Activated T-cell treated with anti-CD3 and anti-CD28 coated beads, Interleukin-2, amount 50 U/mL, for 4 hours (primary cell): ENCODE results near the gene CLMN. TPM values are rescaled to one million over a fixed set of nuclear protein-coding genes. Genes with fewer than 3 reads are reported as not detected.
A peak's percentile ranks its signal among the peaks of the same experiment; 100 is the strongest.
"Not testable (repeated sequence)": the region's sequence is repeated elsewhere in the genome, so short reads cannot be mapped to it uniquely, and the experiment has no call there.

Experiments
- ATAC-seq, 2 donors: fragments of 200-7000 bp; cut with Tn5 transposase; one replicate each; pipeline ENCODE4 v1.10.0; 2021
- DNase-seq: peaks from one replicate; pipeline ENCODE4 v3.0.0-alpha.2; 2020
- H3K27me3 Mint-ChIP-seq: one replicate; pipeline ENCODE4 v1.8.0; 2021; ENCODE audit warnings: low read depth, mixed read lengths
- H3K36me3 Mint-ChIP-seq: one replicate; pipeline ENCODE4 v1.8.0; 2022; ENCODE audit warnings: mixed read lengths; ENCODE audit not compliant: insufficient read depth
- H3K4me1 Mint-ChIP-seq: one replicate; pipeline ENCODE4 v1.8.0; 2021; ENCODE audit warnings: low read depth, mixed read lengths
- H3K4me3 Mint-ChIP-seq: one replicate; pipeline ENCODE4 v1.8.0; 2021; ENCODE audit warnings: mild to moderate bottlenecking, moderate library complexity, mixed read lengths
- H3K9me3 Mint-ChIP-seq: one replicate; pipeline ENCODE4 v1.8.0; 2021; ENCODE audit warnings: mixed read lengths
- total RNA-seq, 3 donors: library from RNA; stranded (reverse); gene quantifications; one replicate each; pipeline ENCODE4 v1.2.1, GENCODE V29; 2021

The CLMN gene
- total RNA-seq, 3 donors from 2014 or later = 0.71 to 1.3 (median 0.71) TPM

DNA sequence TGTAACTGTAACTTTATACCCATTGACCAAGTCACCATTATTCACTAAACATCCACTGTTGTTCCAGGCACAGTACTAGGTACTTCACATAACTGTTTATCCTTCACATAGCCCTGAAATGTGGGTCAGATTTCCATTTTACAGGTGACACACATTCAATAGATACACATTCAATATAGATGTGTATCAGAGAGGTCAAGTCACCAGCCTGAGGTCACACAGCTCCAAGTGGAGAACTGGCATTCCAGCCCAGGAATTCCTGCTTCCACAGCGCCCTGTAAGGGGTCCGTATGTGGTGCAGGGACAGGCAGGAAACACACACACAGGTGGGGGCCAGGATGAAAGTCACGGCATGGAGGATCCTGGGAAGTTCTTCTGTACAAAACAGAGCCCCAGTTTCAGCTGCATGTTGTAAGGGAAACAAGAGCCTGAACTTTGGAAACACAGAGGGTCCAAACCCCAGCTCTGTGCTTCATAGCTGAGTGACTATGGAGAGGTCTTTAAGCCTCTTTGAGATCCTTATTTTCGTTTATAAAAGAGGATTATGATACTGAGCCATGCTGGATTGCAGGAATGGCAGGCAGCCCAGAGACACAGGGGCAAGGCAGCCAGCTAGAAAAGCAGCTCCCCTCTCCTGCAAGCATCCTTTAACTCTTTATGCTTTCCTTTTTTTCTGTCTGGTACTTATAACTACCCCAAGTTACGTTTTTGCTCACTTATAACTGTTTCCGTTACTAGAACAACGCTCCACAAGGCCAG, 112.1 kb downstream of the CLMN start:
- ATAC-seq (no peak), DNase-seq (no peak)
- Mint-ChIP-seq H3K9me3 (peaks cover 11% of the 10 kb centered on the region), H3K4me1 (no peaks in the 10 kb centered on the region), H3K36me3 (no peaks in the 10 kb centered on the region), H3K27me3 (peaks cover 3% of the 10 kb centered on the region), H3K4me3 (no peak overlapping the region)

GRCh38 chr14:95206534-95206933, 113.2 kb downstream of the CLMN start:
- DNase-seq (no peak), ATAC-seq (no peak)
- H3K9me3 Mint-ChIP-seq = peaks cover 11% of the 10 kb centered on the region
- no peak overlapping the region for H3K4me3 Mint-ChIP-seq
- H3K27me3 Mint-ChIP-seq = peaks cover 5% of the 10 kb centered on the region
- H3K36me3 Mint-ChIP-seq = no peaks in the 10 kb centered on the region
- no peaks in the 10 kb centered on the region for H3K4me1 Mint-ChIP-seq

- H3K4me1 Mint-ChIP-seq = no peaks in the 10 kb centered on the region
- no peaks in the 10 kb centered on the region for H3K36me3 Mint-ChIP-seq
- peaks cover 5% of the 10 kb centered on the region for H3K27me3 Mint-ChIP-seq
- H3K9me3 Mint-ChIP-seq = peaks cover 11% of the 10 kb centered on the region
- DNase-seq (no peak), ATAC-seq (no peak)
- no peak overlapping the region for H3K4me3 Mint-ChIP-seq
These were observed 115.0 kb downstream of the CLMN start for GRCh38 chr14:95204705-95205104.

GRCh38 chr14:95201745-95202144, 118.0 kb downstream of the CLMN start:
- ATAC-seq, DNase-seq, H3K4me1 Mint-ChIP-seq, H3K36me3 Mint-ChIP-seq, H3K4me3 Mint-ChIP-seq, H3K27me3 Mint-ChIP-seq: not testable (repeated sequence)
- peaks cover 11% of the 10 kb centered on the region for H3K9me3 Mint-ChIP-seq

DNA sequence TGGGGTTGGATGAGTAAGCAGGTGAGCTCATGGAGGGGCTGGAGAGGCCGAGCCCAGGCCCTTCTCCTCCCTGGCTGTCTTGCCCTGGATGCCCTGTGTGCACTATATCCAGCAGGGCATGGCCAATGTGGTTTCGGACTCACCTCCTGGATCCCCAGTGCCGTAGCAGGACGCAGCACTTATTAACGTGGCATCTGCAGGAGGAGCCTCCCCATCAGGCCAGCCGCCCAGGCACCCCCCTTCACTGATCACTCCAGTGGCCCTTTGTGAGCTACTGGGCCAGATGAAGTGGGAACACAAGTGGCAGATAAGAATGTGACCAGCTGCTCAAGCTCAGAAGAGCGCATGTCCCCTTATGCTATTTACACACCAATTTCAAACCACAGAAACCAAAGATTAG, 119.3 kb downstream of the CLMN start:
- DNase-seq (no peak), ATAC-seq (no peak)
- peaks cover 7% of the 10 kb centered on the region for H3K9me3 Mint-ChIP-seq
- H3K4me3 Mint-ChIP-seq = no peak overlapping the region
- no peaks in the 10 kb centered on the region for H3K36me3 Mint-ChIP-seq
- no peaks in the 10 kb centered on the region for H3K4me1 Mint-ChIP-seq
- peaks cover 5% of the 10 kb centered on the region for H3K27me3 Mint-ChIP-seq

- ATAC-seq = no peak
- H3K4me3 Mint-ChIP-seq = no peak overlapping the region
These were observed 120.3 kb downstream of the CLMN start for GRCh38 chr14:95199298-95199983.

GRCh38 chr14:95198320-95198719, 121.4 kb downstream of the CLMN start:
- H3K9me3 Mint-ChIP-seq = no peaks in the 10 kb centered on the region

More at GRCh38 chr14:95199298-95199983, 120.3 kb downstream of the CLMN start:
- H3K27me3 Mint-ChIP-seq = peaks cover 5% of the 10 kb centered on the region
- H3K4me1 Mint-ChIP-seq = no peaks in the 10 kb centered on the region
- no peaks in the 10 kb centered on the region for H3K36me3 Mint-ChIP-seq
- no peak for DNase-seq
- no peaks in the 10 kb centered on the region for H3K9me3 Mint-ChIP-seq

GRCh38 chr14:95197551-95197950, 122.2 kb downstream of the CLMN start:
- DNase-seq (no peak), ATAC-seq (no peak)
- Mint-ChIP-seq H3K36me3 (no peaks in the 10 kb centered on the region), H3K4me3 (no peak overlapping the region), H3K27me3 (peaks cover 2% of the 10 kb centered on the region), H3K9me3 (no peaks in the 10 kb centered on the region), H3K4me1 (no peaks in the 10 kb centered on the region)

More at GRCh38 chr14:95198320-95198719, 121.4 kb downstream of the CLMN start:
- H3K36me3 Mint-ChIP-seq = no peaks in the 10 kb centered on the region
- ATAC-seq = no peak
- H3K27me3 Mint-ChIP-seq = peaks cover 2% of the 10 kb centered on the region
- no peak for DNase-seq
- H3K4me1 Mint-ChIP-seq = no peaks in the 10 kb centered on the region
- no peak overlapping the region for H3K4me3 Mint-ChIP-seq

DNA sequence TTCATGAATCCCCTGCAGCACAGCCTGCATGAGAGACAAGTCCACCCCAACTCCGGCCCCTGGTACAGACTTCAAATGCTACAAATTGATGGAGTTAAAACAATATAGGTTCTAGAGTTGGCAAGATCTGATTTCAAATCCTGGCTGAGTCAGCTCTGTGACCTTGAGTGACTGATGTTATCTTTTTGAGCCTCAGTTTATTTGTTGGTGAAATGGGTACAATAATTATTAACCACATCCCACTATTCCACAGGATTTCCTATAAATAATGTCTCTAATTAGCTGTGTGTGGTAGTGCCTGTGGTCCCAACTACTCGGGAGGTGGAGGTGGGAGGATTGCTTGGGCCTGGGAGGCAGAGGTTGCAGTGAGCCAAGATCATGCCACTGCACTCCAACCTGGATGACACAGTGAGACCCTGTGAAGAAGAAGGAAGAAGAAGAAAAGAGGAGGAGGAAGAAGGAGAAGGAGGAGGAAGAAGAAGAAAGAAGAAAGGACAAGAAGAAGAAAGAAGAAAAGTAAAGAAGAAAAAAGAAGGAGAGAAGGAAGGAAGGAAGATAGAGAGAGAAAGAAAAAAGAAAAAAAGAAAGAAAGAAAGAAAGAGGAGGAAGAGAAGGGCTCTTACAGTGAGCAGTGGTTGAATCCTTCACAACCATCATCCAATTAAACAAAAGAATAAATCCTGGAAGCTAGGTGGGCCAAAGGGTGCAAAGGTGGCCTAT, 122.7 kb downstream of the CLMN start:
- no peak for ATAC-seq
- no peaks in the 10 kb centered on the region for H3K36me3 Mint-ChIP-seq
- H3K4me3 Mint-ChIP-seq = no peak overlapping the region

GRCh38 chr14:95196268-95196667, 123.4 kb downstream of the CLMN start:
- H3K4me1 Mint-ChIP-seq = no peaks in the 10 kb centered on the region
- no peaks in the 10 kb centered on the region for H3K9me3 Mint-ChIP-seq
- H3K27me3 Mint-ChIP-seq = no peaks in the 10 kb centered on the region
- peak; percentile 38 to 67 for ATAC-seq
- no peak overlapping the region for H3K4me3 Mint-ChIP-seq
- DNase-seq = no peak
- H3K36me3 Mint-ChIP-seq = no peaks in the 10 kb centered on the region

More for the DNA sequence above, 122.7 kb downstream of the CLMN start:
- H3K9me3 Mint-ChIP-seq = no peaks in the 10 kb centered on the region
- H3K27me3 Mint-ChIP-seq = peaks cover 2% of the 10 kb centered on the region
- H3K4me1 Mint-ChIP-seq = no peaks in the 10 kb centered on the region
- DNase-seq = no peak

DNA sequence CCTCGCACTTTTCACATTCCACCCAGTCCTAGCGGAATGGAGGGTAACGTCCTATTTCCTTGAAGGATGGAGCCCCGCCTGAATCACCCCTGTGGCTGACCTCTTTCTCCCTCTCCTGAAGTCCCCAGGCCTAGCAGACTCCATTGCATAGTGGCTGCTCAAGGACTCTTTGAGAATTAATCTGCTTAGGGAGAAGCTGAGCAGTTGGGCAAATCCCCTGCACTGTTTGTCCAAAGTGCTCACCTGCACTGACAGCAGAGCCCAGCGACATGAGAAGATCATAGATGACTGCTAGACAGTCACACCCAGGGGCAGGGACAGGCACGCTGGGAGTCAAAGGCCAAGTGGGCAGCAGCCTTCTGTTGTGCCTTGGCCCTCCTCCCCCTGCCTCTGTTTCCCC, 124.7 kb downstream of the CLMN start:
- ATAC-seq = no peak
- Mint-ChIP-seq H3K9me3 (no peaks in the 10 kb centered on the region), H3K4me3 (no peak overlapping the region), H3K27me3 (no peaks in the 10 kb centered on the region), H3K36me3 (no peaks in the 10 kb centered on the region), H3K4me1 (no peaks in the 10 kb centered on the region)
- DNase-seq = no peak

DNA sequence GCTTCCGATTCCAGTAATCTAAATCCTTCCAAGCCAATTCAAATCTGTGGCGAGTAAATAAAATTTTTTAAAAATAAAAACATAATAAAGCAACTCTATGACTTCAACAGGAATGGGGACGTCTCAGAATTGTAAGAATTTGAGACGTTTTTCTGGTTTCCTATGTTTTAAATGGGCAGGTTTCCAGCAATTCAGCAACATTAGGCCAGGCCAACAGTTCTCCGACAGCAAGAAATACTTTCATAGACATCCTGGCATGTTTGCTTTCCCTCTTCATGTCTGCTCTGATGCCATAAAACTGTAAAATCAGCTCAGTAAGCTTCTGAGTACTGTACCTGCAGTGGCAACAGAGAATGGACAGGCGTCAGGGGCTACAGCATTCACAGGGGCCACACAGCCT, 126.6 kb downstream of the CLMN start:
- Mint-ChIP-seq H3K9me3 (peaks cover 3% of the 10 kb centered on the region), H3K27me3 (peaks cover 2% of the 10 kb centered on the region), H3K36me3 (no peaks in the 10 kb centered on the region), H3K4me1 (no peaks in the 10 kb centered on the region), H3K4me3 (no peak overlapping the region)
- DNase-seq (no peak), ATAC-seq (no peak)

- Mint-ChIP-seq H3K4me3 (no peak overlapping the region), H3K36me3 (no peaks in the 10 kb centered on the region), H3K4me1 (no peaks in the 10 kb centered on the region), H3K27me3 (peaks cover 7% of the 10 kb centered on the region), H3K9me3 (peaks cover 5% of the 10 kb centered on the region)
- ATAC-seq = no peak
- no peak for DNase-seq
These were observed 127.4 kb downstream of the CLMN start for GRCh38 chr14:95192311-95192710.

DNA sequence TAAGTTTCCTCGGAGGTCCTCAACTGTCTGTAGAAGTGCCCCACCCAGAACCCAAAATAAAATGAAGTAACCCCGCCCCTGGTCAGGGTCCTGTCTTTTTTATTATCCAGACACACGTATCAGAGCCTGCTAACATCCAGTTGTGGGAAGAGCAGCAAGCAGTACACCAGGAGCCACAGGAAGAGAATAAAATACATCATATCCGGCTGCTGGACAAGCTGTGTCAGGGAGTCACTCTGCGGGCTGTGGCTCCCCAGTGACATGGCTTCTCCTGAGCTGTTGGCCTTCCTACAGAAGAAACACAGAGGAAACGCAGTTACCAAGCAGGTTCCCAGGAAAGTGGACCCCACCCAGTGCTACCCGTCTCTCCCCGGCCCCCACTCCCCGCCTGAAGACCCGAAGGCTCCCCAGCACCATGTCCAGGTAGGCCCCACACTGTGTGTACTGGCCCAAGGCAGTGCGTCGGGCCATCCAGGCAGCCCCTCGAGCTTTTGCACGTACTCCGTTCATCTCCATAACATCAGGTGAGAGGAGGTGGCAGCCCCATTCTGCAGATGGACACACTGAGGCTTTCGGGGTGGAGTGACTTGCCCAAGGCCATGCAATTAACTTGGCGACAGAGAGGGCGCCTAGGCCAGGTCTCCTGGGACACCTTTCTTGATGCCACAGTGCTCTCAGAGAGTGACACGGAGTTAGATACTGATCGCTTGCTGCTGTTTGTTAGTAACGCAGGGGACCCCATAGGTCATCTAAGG, 128.1 kb downstream of the CLMN start:
- H3K9me3 Mint-ChIP-seq = peaks cover 5% of the 10 kb centered on the region
- H3K4me1 Mint-ChIP-seq = no peaks in the 10 kb centered on the region
- peaks cover 13% of the 10 kb centered on the region for H3K27me3 Mint-ChIP-seq
- ATAC-seq = no peak
- no peak for DNase-seq
- H3K4me3 Mint-ChIP-seq = no peak overlapping the region
- no peaks in the 10 kb centered on the region for H3K36me3 Mint-ChIP-seq
